NCI-H2196 (cell line): Measurements from ENCODE around the gene ATP6V1G2.
"Not testable (repeated sequence)": the region's sequence is repeated elsewhere in the genome, so short reads cannot be mapped to it uniquely, and the experiment has no call there.

Experiments
- DNase-seq: peaks from one replicate; lab custom pipeline; 2025; ENCODE audit not compliant: unreplicated experiment; lab: John Stamatoyannopoulos, UW

The ATP6V1G2 gene

DNA sequence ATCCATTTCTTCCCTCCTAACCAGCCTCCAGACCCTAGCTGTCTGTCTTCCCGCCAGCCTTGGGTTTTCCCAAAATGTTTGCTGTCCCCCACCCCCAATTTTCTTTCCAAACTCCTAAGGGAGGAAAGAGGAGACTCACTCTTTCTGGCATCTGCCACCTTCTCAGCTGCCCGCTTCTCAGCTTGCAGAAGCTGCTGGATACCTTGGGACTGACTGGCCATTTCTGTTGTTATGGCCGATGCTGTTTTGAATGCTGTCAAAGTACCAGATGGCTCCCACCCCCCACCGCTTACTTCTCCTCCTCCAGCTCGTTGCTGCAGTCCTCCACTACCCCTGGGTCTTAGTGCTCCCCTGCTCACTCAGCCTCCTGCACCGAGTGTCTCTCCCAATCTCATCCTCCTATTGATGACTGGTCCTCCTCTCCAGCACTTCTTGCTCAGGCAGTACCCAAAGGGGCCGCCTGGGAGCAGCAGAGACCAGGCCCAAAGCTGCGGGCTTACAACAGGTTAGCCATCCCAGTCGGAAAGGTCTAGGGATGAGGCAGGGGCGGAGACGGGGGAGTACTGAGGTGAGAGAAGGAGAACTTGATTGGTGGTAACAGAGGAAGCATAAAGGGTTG is at the start of gene ATP6V1G2:
Gene ATP6V1G2, minus strand, starts transcription at position 270 of the 619 bp plus-strand sequence. Its CDS starts 49 bp downstream, at position 221.
- peak; percentile 93 for DNase-seq

DNA sequence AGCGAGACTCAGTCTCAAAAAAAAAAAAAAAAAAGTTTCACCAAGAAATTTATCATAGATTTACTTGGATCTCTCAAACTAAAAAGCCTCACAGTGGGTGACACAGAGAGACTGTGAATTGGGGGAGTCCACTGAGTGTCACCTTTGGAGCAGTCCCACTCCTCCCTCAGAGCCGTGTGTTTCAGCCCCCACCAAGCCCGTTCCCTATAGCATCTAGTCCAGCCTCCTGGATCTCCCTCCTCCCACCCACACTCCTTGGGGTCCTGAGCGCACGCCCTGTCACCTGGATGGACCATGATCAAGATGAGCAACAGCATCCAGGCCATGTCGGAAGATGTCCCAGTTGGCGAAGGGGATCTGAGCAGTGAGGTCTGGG is 46.0 kb upstream of the ATP6V1G2 start:
- DNase-seq = no peak

DNA sequence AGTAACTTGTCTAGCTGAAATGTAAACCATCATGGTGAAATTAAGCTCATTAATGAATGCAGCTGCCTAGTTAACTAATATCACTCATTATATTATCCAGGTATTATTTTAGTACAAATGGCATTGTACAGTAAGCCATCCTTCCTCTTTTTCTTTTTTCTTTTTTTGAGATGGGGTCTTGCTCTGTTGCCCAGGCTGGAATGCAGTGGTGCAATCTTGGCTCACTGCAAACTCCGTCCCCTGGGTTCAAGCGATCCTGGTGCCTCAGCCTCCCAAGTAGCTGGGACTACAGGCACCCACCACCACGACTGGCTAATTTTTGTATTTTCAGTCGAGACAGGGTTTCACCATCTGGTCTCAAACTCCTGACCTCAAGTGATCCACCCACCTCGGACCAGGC is 44.3 kb upstream of the ATP6V1G2 start:
- DNase-seq = not testable (repeated sequence)

DNA sequence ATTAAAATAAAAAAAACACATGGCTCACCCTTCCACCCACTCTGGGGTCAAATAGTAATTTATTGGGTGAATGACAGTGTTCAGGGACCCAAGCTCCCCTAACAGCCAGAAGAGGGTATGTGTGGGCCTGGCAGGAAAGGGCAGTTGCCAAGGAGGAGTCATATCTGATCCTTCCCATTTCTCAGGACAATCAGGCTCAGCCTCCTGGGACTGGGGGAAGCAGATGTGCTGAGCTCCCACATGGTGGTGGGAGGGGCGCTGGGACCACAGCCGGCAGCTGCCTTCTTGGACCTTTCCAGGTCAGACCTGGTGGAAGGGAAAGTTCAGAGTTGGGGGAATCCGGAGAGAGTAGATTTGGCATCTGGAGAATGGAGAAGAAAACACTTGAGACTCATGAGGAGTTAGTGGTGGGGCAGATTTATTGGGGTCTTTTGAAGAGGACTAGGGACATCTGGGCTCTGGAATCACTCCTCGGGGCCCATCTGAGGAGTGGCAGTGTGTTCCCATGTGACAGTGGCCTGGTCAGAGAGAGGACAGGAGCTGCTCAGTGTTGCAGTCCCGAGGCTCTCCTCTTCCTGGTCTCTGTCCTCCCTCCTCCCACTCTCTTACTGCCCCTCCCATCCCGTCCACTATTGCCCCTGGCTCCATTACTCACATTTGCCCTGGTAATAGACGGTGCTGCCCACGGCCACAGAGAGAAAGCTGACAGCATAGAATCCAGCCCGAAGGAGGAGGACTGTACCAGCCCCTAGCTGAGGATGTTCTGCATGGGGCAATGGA is 42.7 kb upstream of the ATP6V1G2 start:
- DNase-seq = no peak

DNA sequence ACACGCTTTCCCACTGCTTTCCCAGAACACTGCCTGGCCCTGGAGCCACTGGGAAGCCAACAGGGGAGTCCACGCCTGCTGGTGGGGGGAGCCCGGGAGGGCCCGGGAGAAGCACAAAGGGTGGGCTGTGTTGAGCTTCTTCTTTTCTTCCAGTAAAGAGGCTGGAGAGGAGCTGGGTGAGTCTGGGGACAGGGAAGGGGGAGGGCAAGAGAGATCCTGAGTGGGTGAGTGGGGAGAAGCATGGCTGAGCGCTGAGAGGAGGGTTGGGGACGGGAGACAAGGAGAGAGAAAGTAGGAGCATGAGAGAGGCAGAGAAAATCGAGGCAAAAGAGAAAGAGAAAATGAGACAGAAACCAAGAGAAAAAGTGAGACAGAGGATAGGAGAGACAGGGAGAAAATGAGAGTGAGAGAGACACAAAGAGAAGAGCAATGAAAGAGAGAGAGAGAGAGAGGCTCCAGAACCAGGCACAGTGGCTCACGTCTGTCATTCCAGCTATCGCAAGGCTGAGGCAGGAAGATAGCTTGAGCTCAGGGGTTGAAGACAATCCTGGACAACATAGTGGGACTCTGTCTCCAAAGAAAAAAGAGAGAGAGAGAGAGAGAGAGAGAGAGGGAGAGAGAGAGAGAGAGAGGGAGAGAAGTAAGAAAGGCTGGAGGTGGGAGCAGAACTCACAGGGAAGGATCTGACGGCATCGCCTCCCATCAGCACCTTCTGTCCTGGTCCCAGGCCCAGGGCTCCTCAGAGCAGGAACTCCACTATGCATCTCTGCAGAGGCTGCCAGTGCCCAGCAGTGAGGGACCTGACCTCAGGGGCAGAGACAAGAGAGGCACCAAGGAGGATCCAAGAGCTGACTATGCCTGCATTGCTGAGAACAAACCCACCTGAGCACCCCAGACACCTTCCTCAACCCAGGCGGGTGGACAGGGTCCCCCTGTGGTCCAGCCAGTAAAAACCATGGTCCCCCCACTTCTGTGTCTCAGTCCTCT is 41.7 kb upstream of the ATP6V1G2 start:
- no peak for DNase-seq

DNA sequence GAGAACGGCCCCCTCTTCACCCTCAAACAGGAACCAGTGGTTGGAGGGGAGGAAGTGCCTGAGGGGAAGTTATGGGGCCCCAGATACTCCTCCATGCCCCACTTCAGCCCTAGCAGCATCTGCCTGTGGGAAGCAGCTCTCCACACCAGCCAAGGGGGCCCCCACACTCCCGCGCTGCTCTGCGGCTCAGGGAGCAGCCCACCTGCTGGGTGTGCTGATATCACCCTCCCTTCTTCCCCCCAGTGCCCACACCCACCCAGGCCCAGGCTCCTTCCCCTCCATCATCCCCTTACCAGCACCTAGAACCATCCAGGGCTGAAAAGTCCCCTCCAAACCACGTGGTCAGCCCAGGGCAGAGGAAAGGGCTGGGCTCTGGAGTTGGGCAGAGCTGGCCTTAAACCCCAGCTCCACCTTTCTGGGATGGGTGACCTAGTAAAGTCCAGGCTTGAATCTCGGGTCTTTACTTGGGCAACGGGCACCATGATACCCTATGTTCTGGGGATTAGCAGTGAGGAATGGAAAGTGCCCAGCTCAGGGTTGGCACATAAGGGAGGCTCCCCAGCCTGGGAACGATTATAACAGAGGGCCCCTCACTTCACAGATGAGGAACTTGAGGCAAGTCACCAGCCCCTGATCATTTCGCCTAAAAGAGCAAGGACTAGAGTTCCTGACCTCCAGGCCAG is 40.3 kb upstream of the ATP6V1G2 start:
- no peak for DNase-seq

DNA sequence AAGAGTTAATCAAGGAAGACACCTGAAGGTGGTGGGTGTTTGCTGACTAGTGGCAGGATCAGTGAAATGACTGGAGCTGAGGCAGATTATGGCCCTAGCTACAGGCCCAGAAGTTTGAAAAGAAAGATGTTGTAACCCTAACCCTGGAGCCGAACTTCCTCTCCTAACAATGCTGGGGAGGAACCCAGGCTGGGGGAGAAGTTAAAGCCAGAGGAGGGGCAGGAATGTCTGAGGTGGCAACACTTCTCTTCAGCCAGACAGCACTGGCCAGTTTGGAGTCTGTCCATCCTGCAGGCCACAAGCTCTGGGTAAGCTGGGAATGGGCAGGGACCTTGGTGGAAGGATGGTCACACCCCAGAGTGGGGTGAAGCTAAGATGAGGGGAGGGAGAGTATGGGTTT is 39.6 kb upstream of the ATP6V1G2 start, which contains the start of gene LST1:
Gene LST1, plus strand, starts transcription at position 270 of the 400 bp plus-strand sequence. CDS start 1,023 bp downstream, outside the sequence.
- DNase-seq = no peak

DNA sequence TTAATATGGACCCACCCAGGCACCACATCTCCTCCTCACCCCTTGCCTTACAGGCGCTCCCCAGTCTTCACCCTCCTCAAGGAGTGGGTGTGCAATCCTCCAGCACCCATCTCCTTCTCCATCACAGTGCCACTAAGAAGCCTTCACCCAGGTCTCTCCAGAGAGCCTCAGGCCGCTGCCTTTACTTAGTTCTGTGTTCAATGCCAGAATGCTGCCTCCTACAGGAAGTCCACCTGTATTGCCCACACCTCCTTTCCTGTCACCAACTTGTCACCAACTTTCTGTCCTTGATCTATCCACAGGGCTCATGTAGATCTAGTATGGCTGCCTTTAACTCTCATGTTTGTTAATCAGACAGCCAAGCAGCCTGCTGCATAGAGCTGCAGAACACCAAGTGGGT is 39.1 kb upstream of the ATP6V1G2 start:
- no peak for DNase-seq

DNA sequence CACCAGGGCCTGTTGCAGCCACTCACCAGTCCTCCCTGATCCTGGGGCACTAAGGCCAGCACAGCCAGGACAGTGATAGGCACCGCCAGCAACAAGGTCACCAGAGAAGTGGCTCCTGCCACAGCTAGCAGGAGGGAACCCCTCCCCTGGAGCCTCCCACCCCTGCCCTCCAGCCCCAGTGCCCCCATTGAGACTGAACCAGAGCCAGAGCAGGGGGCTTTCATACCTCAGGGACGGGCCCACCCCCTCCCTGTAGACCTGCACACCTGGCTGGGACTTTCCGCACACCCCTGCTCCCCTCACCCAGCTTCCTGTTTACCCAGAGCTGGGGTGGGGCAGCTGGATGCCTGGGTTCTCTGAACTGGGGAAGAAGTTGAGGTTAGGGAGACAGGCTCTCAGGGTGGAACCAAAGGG is 35.8 kb upstream of the ATP6V1G2 start, which contains the start of gene LTB:
Gene LTB, minus strand, starts transcription at position 195 of the 414 bp plus-strand sequence. Its CDS starts 7 bp downstream, at position 188.
- no peak for DNase-seq

DNA sequence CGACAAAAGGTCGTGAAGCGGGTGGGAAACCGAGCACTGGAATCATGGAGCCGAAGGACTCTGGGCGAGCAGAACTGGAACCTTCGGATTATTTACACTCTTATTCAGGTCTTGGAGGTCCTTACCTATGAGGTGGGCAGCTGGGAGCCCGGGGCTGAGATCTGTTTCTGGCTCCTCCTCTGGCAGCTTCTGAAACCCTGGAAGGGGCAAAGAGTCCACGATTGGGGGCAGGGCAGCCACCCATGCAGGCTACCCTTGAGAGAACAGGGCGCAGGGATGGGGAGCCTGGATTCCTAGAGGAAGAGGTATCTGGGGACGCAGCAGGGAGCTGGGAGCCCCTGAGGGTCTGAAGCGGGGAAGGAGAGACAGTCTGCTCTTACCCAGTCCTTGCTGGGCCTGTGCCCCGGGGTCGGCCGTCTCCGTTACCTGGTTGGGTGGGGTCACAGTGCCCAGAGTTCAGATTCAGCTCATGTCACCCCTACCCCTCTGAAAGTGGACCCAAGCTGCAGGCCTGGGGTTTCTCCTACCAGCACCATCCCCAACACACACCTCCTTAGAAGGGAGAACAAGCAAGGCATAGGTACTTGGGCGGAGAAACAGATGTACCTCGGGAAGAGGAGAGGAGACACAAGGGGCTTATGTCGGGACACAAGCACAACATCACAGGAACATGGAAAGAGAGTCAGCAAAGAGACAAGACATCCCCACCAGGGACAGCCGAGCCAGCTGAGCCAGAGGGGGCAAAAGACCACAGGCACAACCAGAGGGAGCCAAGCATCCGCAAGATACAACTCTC is 35.2 kb upstream of the ATP6V1G2 start:
- no peak for DNase-seq

DNA sequence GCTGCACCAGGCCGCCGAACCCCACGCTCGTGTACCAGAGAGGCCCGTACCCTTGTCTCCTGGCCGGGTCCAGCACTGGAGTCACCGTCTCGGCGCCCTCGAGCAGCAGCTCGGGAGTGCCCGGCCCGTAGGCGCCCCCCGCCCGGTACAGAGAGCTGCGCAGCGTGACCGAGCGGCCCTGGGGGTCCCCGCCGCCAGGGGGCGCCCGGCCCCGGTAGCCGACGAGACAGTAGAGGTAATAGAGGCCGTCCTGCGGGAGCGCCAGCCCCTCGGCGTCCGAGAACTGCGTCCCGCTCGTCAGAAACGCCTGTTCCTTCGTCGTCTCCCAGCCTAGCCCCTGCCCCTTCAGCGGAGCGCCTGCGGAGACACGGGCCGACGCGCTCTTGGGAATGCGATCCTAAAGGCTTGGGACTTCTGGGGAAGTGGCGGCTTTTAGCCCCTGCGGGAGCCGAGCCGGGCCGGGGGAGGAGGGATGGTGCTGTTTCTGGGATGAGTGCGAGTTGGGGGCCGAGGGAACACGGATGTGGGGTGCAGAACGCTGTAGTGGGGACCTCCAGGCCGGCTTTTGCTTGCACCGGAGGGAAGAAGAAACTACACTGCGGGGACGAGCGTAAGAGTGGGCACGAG is 34.5 kb upstream of the ATP6V1G2 start:
- DNase-seq = peak; percentile 82

DNA sequence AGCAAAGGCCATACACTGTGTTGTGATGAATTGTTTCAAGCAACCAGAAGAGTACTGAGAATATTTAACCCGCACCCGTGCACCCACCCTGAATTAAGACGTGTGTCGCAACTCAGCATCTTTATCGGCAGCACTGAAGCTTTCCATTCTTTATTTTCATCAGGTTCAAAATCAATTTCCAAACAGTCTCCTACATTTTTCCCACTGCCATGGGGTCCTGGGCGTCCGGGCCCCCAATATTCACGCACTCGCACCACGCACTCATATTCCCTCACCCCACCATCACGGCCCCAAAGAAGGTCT is 34.0 kb upstream of the ATP6V1G2 start:
- no peak for DNase-seq

DNA sequence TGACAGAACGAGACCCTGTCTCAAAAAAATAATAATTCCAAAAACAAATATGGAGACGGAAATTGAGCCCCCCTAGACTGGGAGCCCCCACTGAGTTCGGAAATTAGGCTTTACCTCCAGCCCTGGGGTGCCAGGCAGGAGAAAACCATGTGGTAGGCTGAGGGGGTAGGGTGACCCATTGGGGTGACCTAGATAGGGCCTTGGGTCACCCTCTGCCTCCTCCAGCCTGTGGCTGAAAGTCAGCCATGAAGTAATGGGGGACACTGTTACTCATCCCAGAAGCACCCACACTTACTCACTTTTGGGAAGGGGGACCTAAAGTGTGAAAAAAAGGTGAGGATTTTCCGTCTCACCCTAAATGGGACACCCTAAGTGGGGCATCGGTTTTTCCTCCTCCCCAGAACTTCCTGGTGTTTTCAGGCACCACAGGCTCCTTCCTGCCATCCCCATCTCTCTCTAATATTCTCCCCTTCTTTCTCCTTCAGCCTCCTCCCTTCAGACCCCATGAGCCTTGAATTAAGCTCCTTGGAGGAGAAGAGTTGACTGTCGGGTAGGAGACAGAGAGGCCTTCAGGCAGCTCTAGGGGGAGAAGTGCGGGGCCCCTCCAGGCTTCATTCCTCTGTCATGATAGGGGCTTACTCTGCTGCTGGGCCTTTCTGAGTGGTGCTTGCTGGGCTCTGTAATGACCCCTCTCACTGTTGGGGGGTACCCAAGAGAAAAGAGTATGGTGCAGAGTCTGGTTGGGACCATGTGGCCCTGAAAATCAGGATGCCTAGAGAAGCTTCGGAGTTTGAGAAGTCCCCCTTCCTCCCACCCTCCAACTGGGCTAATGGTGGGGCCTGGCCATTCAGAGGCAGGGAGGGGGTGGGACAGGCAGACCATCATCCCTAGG is 33.4 kb upstream of the ATP6V1G2 start:
- DNase-seq = no peak

DNA sequence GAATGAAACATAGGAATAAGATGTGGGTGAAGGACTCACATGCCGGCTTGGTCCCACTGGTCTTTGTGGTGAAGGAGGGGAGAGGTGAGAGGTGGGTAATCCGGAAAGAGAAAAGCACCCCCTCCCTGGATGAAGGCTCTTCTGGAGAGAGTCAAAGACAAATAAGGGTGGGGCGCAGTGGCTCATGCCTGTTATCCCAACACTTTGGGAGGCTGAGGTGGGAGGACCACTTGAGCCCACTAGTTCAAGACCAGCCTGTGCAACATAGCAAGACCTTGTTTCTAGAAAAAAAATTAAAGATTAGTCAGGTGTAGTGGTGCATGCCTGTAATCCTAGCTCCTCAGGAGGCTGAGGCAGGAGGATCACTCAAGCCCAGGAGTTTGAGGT is 32.7 kb upstream of the ATP6V1G2 start:
- DNase-seq = no peak

DNA sequence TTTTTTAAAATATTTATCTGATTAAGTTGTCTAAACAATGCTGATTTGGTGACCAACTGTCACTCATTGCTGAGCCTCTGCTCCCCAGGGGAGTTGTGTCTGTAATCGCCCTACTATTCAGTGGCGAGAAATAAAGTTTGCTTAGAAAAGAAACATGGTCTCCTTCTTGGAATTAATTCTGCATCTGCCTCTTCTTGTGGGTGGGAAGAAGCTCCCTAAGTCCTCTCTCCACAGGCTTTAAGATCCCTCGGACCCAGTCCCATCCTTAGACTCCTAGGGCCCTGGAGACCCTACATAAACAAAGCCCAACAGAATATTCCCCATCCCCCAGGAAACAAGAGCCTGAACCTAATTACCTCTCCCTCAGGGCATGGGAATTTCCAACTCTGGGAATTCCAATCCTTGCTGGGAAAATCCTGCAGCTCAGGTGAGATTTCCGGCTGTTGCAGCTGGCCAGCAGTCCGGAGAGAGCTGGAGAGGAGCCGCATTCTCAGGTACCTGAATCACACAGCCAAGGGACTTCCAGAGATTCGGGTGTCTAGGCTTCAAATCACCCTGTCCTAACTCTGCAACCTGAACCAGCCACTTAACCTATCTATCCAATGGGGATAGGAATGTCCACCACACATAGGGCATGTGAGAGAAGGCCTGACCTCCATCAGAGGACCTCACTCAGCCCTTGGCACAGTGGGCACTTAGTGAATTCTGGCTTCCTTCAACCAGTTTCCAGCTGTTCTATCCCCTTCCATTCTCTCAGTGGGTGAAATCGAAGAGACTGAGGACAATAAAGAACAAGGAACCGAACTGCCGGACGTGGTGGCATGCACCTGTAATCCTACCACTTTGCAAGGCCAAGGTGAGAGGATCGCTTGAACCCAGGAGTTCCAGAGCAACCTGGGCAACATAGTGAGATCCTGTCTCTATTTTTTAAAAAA is 32.0 kb upstream of the ATP6V1G2 start:
- DNase-seq = no peak

DNA sequence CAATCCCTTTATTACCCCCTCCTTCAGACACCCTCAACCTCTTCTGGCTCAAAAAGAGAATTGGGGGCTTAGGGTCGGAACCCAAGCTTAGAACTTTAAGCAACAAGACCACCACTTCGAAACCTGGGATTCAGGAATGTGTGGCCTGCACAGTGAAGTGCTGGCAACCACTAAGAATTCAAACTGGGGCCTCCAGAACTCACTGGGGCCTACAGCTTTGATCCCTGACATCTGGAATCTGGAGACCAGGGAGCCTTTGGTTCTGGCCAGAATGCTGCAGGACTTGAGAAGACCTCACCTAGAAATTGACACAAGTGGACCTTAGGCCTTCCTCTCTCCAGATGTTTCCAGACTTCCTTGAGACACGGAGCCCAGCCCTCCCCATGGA is 31.2 kb upstream of the ATP6V1G2 start:
- DNase-seq = no peak

DNA sequence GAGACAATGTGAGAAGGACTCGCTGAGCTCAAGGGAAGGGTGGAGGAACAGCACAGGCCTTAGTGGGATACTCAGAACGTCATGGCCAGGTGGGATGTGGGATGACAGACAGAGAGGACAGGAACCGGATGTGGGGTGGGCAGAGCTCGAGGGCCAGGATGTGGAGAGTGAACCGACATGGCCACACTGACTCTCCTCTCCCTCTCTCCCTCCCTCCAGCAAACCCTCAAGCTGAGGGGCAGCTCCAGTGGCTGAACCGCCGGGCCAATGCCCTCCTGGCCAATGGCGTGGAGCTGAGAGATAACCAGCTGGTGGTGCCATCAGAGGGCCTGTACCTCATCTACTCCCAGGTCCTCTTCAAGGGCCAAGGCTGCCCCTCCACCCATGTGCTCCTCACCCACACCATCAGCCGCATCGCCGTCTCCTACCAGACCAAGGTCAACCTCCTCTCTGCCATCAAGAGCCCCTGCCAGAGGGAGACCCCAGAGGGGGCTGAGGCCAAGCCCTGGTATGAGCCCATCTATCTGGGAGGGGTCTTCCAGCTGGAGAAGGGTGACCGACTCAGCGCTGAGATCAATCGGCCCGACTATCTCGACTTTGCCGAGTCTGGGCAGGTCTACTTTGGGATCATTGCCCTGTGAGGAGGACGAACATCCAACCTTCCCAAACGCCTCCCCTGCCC is 30.6 kb upstream of the ATP6V1G2 start:
- no peak for DNase-seq
